GM12872 (cell line): ENCODE measurements around the gene FAAP100.

ENCODE experiments used
- TF ChIP-seq, protein P1 (sequence below): IDR thresholded peaks from 3 replicates; pipeline ENCODE4 v1.5.1; 2011; ENCODE audit warnings: low read depth, mild to moderate bottlenecking, low read length, moderate library complexity; ENCODE audit not compliant: insufficient read depth

Gene FAAP100

DNA sequence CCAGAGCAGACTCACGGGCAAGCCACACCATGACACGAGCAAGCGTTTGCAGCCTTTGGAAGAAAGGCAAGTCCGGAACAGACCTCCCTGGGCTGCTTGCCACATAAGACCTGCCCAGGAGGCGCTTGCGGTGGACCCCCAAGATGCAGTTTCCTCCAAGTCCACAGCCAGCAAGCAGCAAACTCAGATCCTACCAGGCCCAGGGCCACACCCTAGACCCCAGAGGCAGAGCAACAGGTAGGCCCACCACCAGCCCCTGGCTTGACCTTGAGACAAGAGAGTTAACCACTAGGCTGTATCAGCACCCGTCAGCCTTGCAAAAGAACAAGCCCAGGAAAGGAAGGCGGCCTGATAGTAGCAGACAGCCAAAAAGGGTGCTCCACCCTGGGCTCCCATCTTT is 2.3 kb downstream of the FAAP100 start:
- TF ChIP-seq, protein P1, sequence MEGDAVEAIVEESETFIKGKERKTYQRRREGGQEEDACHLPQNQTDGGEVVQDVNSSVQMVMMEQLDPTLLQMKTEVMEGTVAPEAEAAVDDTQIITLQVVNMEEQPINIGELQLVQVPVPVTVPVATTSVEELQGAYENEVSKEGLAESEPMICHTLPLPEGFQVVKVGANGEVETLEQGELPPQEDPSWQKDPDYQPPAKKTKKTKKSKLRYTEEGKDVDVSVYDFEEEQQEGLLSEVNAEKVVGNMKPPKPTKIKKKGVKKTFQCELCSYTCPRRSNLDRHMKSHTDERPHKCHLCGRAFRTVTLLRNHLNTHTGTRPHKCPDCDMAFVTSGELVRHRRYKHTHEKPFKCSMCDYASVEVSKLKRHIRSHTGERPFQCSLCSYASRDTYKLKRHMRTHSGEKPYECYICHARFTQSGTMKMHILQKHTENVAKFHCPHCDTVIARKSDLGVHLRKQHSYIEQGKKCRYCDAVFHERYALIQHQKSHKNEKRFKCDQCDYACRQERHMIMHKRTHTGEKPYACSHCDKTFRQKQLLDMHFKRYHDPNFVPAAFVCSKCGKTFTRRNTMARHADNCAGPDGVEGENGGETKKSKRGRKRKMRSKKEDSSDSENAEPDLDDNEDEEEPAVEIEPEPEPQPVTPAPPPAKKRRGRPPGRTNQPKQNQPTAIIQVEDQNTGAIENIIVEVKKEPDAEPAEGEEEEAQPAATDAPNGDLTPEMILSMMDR = no peak

DNA sequence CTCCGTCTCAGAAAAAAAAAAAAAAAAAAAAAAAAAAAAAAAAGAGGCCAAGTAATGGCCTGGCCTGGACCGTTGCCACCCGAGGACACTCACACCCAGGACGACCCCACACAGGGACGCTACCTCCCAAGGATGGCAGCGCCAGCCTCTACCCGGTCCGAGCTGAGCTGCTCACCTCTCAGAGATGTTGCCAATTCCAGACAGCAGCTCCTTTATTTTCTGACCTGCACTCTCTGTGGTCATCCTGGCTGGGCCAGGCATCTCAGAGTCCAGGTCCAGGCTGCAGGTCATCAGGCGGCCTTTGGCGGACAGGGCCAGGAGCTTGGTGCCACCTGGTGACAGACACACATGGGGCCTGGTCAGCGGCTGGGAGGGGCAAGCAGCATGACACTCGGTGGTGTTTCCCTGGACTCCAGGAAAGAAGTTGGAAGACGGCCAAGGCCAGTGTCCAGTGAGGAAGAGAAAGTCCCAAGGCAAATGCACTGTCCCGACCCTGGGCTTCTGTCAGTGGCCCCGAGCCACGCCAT is 3.1 kb downstream of the FAAP100 start:
- TF ChIP-seq, protein P1 = no peak

DNA sequence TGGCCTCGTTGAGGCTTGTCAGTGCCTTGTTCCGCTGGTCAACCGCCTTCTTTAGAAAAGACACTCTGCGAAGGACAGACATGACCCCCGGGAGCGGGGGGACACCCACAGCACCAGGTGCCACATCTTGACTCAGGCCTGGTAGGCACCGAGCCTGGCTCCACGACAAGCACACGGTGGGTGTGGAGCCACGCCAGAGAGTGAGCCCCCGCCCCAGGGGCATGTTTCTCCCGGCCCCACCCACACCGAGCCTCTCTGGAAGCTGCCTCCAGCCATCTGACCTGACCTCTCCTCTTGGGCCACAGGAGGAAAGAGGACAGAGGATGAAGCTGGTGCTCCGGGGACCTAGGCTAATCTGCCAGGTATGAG is 4.6 kb downstream of the FAAP100 start:
- TF ChIP-seq, protein P1 = no peak

DNA sequence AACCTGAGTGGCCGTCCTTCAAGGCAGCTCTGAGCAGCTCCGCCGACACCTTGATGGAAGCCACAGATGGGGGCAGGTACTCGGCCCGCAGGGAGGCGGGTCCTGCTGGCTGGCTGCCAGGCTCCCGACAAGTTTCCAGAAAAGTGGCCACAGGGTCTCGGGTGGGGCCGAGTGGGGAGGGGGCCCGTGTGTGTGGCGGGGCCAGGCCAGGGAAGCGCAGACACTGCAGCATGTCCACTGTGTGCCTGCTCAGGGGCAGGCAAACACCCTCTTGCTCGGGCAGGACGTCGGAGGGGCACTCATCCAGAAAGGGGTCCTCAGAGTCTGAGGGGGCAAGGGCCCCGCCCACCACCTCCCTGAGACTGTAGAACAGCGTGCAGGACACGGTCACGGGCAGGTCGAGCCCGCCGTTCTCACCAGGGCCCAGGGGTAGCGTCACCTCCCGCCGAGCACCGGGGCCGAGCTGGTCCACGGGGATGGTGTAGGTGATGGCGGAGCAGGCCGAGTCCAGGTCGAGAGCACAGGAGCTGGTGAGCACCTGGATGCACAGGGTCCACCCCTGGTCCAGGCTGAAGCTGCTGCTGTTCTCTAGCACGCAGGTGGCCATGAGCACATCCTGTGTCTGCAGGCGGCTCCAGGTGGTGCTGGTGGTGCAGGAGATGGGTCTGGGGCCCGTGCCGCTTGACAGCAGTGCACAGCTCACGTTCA is 5.1 kb downstream of the FAAP100 start:
- TF ChIP-seq, protein P1 = no peak

DNA sequence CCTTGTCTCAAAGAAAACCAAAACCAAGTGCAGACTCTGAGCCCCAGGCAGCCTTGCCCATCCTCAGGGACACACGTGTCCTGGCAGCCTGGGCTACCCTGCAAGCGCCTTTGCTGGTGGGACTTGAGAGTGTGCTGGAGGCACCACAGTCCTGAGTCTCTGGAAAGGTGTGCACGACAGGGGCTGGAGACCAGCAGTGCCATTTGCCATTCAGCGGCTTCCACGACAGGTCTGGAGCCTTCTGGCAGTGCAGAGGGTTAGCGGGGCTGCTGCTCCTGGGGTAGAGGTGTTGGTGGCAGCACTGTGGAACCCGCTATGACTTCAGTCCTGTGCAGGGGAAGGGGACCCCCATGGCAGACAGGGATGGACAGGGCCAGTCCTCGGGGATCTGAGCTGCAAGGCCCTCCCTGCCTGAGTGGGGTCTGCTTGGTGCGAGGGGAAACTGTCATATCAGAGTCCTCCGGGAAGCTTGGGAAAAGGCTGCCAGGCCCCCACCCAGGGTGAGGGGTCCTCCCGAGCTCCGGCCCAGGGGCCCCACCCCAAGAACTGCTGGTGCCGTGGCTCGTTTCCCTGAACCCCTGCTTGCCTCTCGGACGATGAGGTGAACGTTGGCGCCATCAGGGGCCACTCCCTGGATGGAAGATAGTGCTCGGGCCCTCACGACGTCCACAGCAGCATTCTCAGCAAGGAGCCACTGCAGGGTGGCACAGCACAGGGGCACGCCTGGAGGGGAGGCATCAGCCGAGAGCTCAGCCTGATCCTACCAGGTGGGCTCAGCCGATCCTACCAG is 6.8 kb downstream of the FAAP100 start:
- TF ChIP-seq, protein P1 = no peak

DNA sequence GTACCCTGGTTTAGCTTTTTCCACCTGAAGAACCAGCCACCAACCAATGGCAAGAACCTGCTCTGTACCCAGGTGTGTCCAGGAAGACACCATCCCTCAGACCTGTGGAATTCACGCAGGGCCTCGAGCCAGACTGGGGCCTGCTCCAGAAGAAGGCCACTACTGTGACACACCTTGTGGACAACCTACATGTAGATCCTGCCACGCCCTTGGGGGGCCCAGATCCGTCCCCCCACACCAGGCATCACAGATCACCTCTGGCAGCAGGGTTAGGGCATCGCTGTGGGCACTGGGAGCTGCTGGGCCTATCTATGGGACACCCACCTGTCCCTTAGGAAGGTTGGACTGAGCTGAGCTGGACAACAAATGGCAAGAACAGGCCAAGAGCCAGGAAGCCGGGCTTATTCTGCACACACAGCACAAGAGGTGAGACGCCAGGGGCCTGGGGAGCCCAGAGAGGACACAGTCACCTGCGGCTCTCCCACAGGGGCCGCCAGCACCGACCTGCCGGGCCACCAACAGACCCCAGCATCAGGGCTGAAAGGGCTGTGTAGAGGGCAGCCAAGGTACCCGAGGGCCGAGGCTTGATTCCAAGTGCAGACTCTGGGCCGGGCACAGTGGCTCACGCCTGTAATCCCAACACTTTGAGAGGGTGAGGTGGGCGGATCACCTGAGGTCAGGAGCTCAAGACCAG is 7.7 kb downstream of the FAAP100 start:
- TF ChIP-seq, protein P1 = no peak

DNA sequence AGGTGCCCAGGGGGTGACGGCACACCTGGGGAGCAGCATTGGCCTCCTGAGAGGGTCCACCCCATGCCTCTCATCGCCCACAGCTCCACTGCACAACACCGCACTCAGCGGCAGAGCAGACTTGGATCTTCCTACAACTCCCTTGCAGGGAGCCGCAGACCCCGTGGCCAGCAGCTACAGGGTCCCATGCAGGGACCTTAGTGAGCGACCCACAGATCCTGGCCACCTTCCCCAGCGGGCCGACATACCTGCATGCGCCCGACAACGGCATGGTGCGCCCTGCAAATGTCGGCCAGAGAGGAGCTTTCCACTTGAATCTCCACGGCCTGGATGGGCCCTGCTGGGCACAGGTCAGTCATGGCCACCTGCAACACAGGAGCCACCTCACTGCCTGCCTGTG is 8.4 kb downstream of the FAAP100 start:
- TF ChIP-seq, protein P1 = no peak
